ENCODE data around the gene PIGL. TPM values are rescaled to one million over a fixed set of nuclear protein-coding genes. Genes with fewer than 3 reads are reported as not detected.

The PIGL gene
- total RNA-seq, 1 donor from 2014 or later: 37.1 TPM

GRCh38 chr17:16273499-16273898, 56.5 kb downstream of the PIGL start:
- Mint-ChIP-seq H3K27ac (no peak overlapping the region), H3K9me3 (ENCODE audit: low read depth) (peaks cover 10% of the 10 kb centered on the region), H3K36me3 (ENCODE audit: insufficient read depth) (peaks cover 16% of the 10 kb centered on the region), H3K27me3 (no peaks in the 10 kb centered on the region), H3K4me3 (ENCODE audit: low read depth) (no peak overlapping the region), H3K4me1 (ENCODE audit: low read depth) (peaks cover 8% of the 10 kb centered on the region)
- DNase-seq (ENCODE audit: low spot score, unreplicated experiment): no peak
- TF ChIP-seq CTCF (IDR thresholded peaks at IDR 0.05; ENCODE audit: unreplicated experiment): no peak

- Mint-ChIP-seq H3K9me3 (ENCODE audit: low read depth) (peaks cover 14% of the 10 kb centered on the region), H3K27me3 (no peaks in the 10 kb centered on the region), H3K36me3 (ENCODE audit: insufficient read depth) (peaks cover 20% of the 10 kb centered on the region), H3K27ac (no peak overlapping the region), H3K4me3 (ENCODE audit: low read depth) (no peak overlapping the region), H3K4me1 (ENCODE audit: low read depth) (peaks cover 8% of the 10 kb centered on the region)
- TF ChIP-seq CTCF (IDR thresholded peaks at IDR 0.05; ENCODE audit: unreplicated experiment): no peak
- no peak for DNase-seq (ENCODE audit: low spot score, unreplicated experiment)
Observed at GRCh38 chr17:16273929-16274339, 56.9 kb downstream of the PIGL start.

- Mint-ChIP-seq H3K9me3 (ENCODE audit: low read depth) (peaks cover 15% of the 10 kb centered on the region), H3K27me3 (no peaks in the 10 kb centered on the region), H3K4me1 (ENCODE audit: low read depth) (peaks cover 8% of the 10 kb centered on the region), H3K36me3 (ENCODE audit: insufficient read depth) (peaks cover 24% of the 10 kb centered on the region), H3K27ac (no peak overlapping the region), H3K4me3 (ENCODE audit: low read depth) (no peak overlapping the region)
- no peak for DNase-seq (ENCODE audit: low spot score, unreplicated experiment)
- TF ChIP-seq CTCF (IDR thresholded peaks at IDR 0.05; ENCODE audit: unreplicated experiment): no peak
Observed at GRCh38 chr17:16275024-16275423, 58.0 kb downstream of the PIGL start.

- peaks cover 15% of the 10 kb centered on the region for H3K9me3 Mint-ChIP-seq (ENCODE audit: low read depth)
- H3K4me3 Mint-ChIP-seq (ENCODE audit: low read depth): no peak overlapping the region
- no peaks in the 10 kb centered on the region for H3K27me3 Mint-ChIP-seq
- H3K4me1 Mint-ChIP-seq (ENCODE audit: low read depth): peaks cover 8% of the 10 kb centered on the region
- H3K27ac Mint-ChIP-seq: no peak overlapping the region
- TF ChIP-seq CTCF (IDR thresholded peaks at IDR 0.05; ENCODE audit: unreplicated experiment): no peak
- peaks cover 25% of the 10 kb centered on the region for H3K36me3 Mint-ChIP-seq (ENCODE audit: insufficient read depth)
- no peak for DNase-seq (ENCODE audit: low spot score, unreplicated experiment)
Observed at GRCh38 chr17:16277163-16277562, 60.2 kb downstream of the PIGL start.

- TF ChIP-seq CTCF (IDR thresholded peaks at IDR 0.05; ENCODE audit: unreplicated experiment): no peak
- Mint-ChIP-seq H3K36me3 (ENCODE audit: insufficient read depth) (peaks cover 22% of the 10 kb centered on the region), H3K4me3 (ENCODE audit: low read depth) (no peak overlapping the region), H3K27me3 (no peaks in the 10 kb centered on the region), H3K9me3 (ENCODE audit: low read depth) (peaks cover 13% of the 10 kb centered on the region), H3K4me1 (ENCODE audit: low read depth) (peaks cover 8% of the 10 kb centered on the region), H3K27ac (no peak overlapping the region)
- no peak for DNase-seq (ENCODE audit: low spot score, unreplicated experiment)
Observed at GRCh38 chr17:16281351-16281750, 64.3 kb downstream of the PIGL start.

Data from progenitor cell of endocrine pancreas (in vitro differentiated cells).